RPMI7951 (cell line): Measurements from ENCODE around the gene SOX21. TPM values are rescaled to one million over a fixed set of nuclear protein-coding genes. Genes with fewer than 3 reads are reported as not detected.
A peak's percentile ranks its signal among the peaks of the same experiment; 100 is the strongest.
"Not testable (repeated sequence)": the region's sequence is repeated elsewhere in the genome, so short reads cannot be mapped to it uniquely, and the experiment has no call there.

ENCODE experiments used
- DNase-seq: peaks from one replicate; pipeline ENCODE4 v3.0.0-alpha.2; 2012; ENCODE audit warnings: low read depth
- total RNA-seq: library from RNA; depleted of rRNA; stranded (reverse); fragments of >200 nt; shearing (Covaris generic); gene quantifications from 2 replicates; pipeline ENCODE4 v1.2.3, GENCODE V29; 2014; rRNA removed

SOX21 gene
- not detected in 2 replicates for total RNA-seq

GRCh38 chr13:94712287-94712811 lies at the start of gene SOX21:
TSS of gene SOX21 (minus strand) at chr13:94712545. CDS start at chr13:94712049, 496 bp downstream.
- DNase-seq: no peak

- no peak for DNase-seq
Observed at GRCh38 chr13:94761407-94761806, 49.1 kb upstream of the SOX21 start.

- no peak for DNase-seq
Observed at GRCh38 chr13:94759120-94759728, 46.9 kb upstream of the SOX21 start.

GRCh38 chr13:94758436-94758960 lies 46.2 kb upstream of the SOX21 start:
- DNase-seq: no peak

- no peak for DNase-seq
Observed at GRCh38 chr13:94753327-94753726, 41.0 kb upstream of the SOX21 start.

GRCh38 chr13:94749162-94749561 lies 36.8 kb upstream of the SOX21 start:
- DNase-seq: no peak

- no peak for DNase-seq
Observed at GRCh38 chr13:94739235-94739634, 26.9 kb upstream of the SOX21 start.

- no peak for DNase-seq
Observed at GRCh38 chr13:94731028-94731427, 18.7 kb upstream of the SOX21 start.

GRCh38 chr13:94729941-94730340 lies 17.6 kb upstream of the SOX21 start:
- DNase-seq: not testable (repeated sequence)

- DNase-seq: no peak
Observed at GRCh38 chr13:94726425-94726824, 14.1 kb upstream of the SOX21 start.

GRCh38 chr13:94722609-94723345 lies 10.4 kb upstream of the SOX21 start:
- no peak for DNase-seq

GRCh38 chr13:94718697-94719096 lies 6.4 kb upstream of the SOX21 start:
- DNase-seq: not testable (repeated sequence)

GRCh38 chr13:94717916-94718315 lies 5.6 kb upstream of the SOX21 start:
- DNase-seq: no peak

- no peak for DNase-seq
Observed at GRCh38 chr13:94716016-94716415, 3.7 kb upstream of the SOX21 start.

GRCh38 chr13:94713561-94714182 lies 1.3 kb upstream of the SOX21 start:
- DNase-seq: no peak

- DNase-seq: peak; percentile 5
Observed at GRCh38 chr13:94712812-94713560, 641 bp upstream of the SOX21 start.

- peak; percentile 4 for DNase-seq
Observed at GRCh38 chr13:94711561-94712286, 621 bp downstream of the SOX21 start.

GRCh38 chr13:94710881-94711560 lies 1.3 kb downstream of the SOX21 start:
- no peak for DNase-seq

GRCh38 chr13:94710065-94710781 lies 2.1 kb downstream of the SOX21 start:
- DNase-seq: no peak
